Heart left ventricle (tissue), 16 donors: ENCODE data around the gene B3GNT3. TPM values are rescaled to one million over a fixed set of nuclear protein-coding genes. Genes with fewer than 3 reads are reported as not detected.
A peak's percentile ranks its signal among the peaks of the same experiment; 100 is the strongest.

ENCODE experiments used
- ATAC-seq, 4 donors: fragments of 200-7000 bp; cut with Tn5 transposase; one replicate each; pipeline ENCODE4 v1.9.1; 2020 to 2022; ENCODE audit warnings: moderate library complexity in 4 of 4, mild to moderate bottlenecking in 3 of 4, moderate number of reproducible peaks in 1 of 4
- DNase-seq, 5 donors: peaks; one replicate each; pipeline ENCODE4 v3.0.0-alpha.2; 2020
- H3K27ac ChIP-seq, 12 donors: fragments of 200-600 bp; sonication (generic) in 4 of 12; one replicate each; pipeline versions ENCODE4 v1.5.0 to v1.8.0; 2016 to 2022; ENCODE audit warnings: mild to moderate bottlenecking in 2 of 12
- H3K27me3 ChIP-seq, 9 donors: fragments of 200-600 bp; sonication (generic) in 2 of 9; one replicate each; pipeline versions ENCODE4 v1.5.1 to v1.8.0; 2016 to 2022; ENCODE audit warnings: mild to moderate bottlenecking in 3 of 9
- H3K36me3 ChIP-seq, 9 donors: fragments of 200-600 bp; sonication (generic) in 2 of 9; one replicate each; pipeline versions ENCODE4 v1.5.0 to v1.8.0; 2018 to 2022; ENCODE audit warnings: mild to moderate bottlenecking in 2 of 9
- H3K4me1 ChIP-seq, 12 donors: fragments of 200-600 bp; sonication (generic) in 4 of 12; one replicate each; pipeline versions ENCODE4 v1.5.0 to v1.8.0; 2016 to 2022; ENCODE audit warnings: mild to moderate bottlenecking in 3 of 12
- H3K4me3 ChIP-seq, 12 donors: fragments of 200-600 bp; sonication (generic) in 4 of 12; one replicate each; pipeline versions ENCODE4 v1.5.0 to v1.8.0; 2017 to 2022; ENCODE audit warnings: mild to moderate bottlenecking in 9 of 12, moderate library complexity in 4 of 12
- H3K9me3 ChIP-seq, 12 donors: fragments of 200-600 bp; sonication (generic) in 4 of 12; one replicate each; pipeline versions ENCODE4 v1.5.0 to v1.8.0; 2016 to 2022; ENCODE audit warnings: mild to moderate bottlenecking in 1 of 12
- CTCF ChIP-seq, 12 donors: fragments of 200-600 bp; sonication (generic) in 4 of 12; IDR thresholded peaks; one replicate each; pipeline versions ENCODE4 v1.5.0 to v1.8.0; 2018 to 2022; ENCODE audit warnings: antibody characterized with exemption in 12 of 12, mild to moderate bottlenecking in 5 of 12
- POLR2A ChIP-seq, 2 donors: fragments of 450-650 bp; IDR thresholded peaks; one replicate each; pipeline ENCODE4 v1.6.1; 2017; ENCODE audit warnings: antibody characterized with exemption in 2 of 2, mild to moderate bottlenecking in 2 of 2, moderate library complexity in 2 of 2
- WGBS, 4 donors: extraction: QIAGEN DNeasy Blood & Tissue Kit in 2 of 4; methylation state at CpG; one replicate each; pipeline versions ENCODE4 v1.1.5 to v1.1.7; 2013 to 2018; 5-methylcytosine and 5-hydroxymethylcytosine counted together
- intact Hi-C, 10 donors: fragments of 100-400 bp; cut with DNase I; formaldehyde crosslinking; loops; one replicate each; pipeline versions ENCODE4 v1.11.1 to v1.14.2; 2022
- polyA plus RNA-seq, 2 donors: library from polyadenylated mRNA; stranded (reverse); fragments of 200-250 nt; gene quantifications; one replicate each; pipeline ENCODE4 v1.2.3, GENCODE V29; 2013
- total RNA-seq, 9 donors: library from RNA; depleted of rRNA in 2 of 9; stranded (reverse); fragments of >200 nt in 2 of 9; fragmentation: NEBNext Ultra II Directional in 3 of 9; extraction: Animal tissue kit (Norgen Biotek cat#: 25700) in 3 of 9; gene quantifications; one replicate each; pipeline versions ENCODE4 v1.1.0 to v1.2.4, GENCODE V29; 2016 to 2023
- donor health status: ischemic (EF 13 %, LVEDD 7.1; RV severe dilation, severe dysfunction).
- donor health status: healthy with polysubstance abuse.
- donor health status: DM: no; HTN: yes; CAD: no.
- donor health status: DM: no; HTN: no; CAD: no.
- donor health status: ischemic (EF 25% LVEDD 6.9; RV normal size, moderate dysfunction).
- donor health status: ischemic (EF 25% LVEDD 5.7; RV mildly dilated, moderate dysfunction).
- donor health status: healthy.
- donor health status: DM: yes; HTN: yes; CAD: no.
- donor health status: ischemic (EF 35%, LVEDD 5.7; RV mildly dilated, moderate dysfunction).
- donor health status: nonischemic (EF 11% LVEDD 7.7; RV severe dilation, severe dysfunction).
- donor health status: DM: yes; HTN: yes; CAD: no.
- donor health status: PGD.
- donor health status: ischemic (EF 29% LVEDD 5.4; RV normal size, mild dysfunction).
- donor health status: nonischemic (EF 23%, LVEDD 6.1; RV moderate dilation, normal function).

B3GNT3 gene
- total and polyA plus RNA-seq, 11 donors: not detected

DNA sequence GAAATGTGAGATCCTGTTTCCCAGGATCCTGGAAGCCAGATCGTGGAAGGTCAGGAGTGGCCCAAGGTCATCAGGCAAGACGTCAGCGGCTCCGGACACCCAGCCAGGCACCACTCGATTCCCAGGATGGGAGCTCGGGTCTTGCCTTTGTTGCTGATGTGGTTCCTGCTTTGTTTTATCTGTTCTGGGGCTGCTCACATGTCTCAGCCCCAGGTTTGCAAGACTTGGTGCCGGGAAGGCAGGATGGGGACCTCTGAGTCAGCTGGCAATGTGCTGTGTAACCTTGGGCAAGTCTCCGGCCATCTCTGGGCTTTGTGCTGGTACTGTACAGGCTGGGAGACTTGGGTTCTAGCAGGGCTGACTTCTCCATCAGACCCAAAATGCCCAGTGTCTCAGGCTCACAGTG is 45.0 kb upstream of the B3GNT3 start:
- WGBS, 4 donors: 13 to 26% (median 17%) methylated on average over 6 to 8 of the region's 8 CpGs
- no peak for ATAC-seq
- peak in 1 of 5 donors; percentile 34 for DNase-seq
- peak overlapping the region in 1 of 12 donors; percentile 54 for H3K4me3 ChIP-seq
- TF ChIP-seq POLR2A (IDR thresholded peaks at IDR 0.05): no peak
- no peak for TF ChIP-seq CTCF (IDR thresholded peaks at IDR 0.05)
- H3K4me1 ChIP-seq: peaks cover 0 to 49% (median 5%) of the 10 kb centered on the region in 12 donors
- H3K9me3 ChIP-seq: no peaks in the 10 kb centered on the region
- intact Hi-C loops: no loop called here
- no peaks in the 10 kb centered on the region for H3K36me3 ChIP-seq
- peak overlapping the region in 1 of 12 donors; percentile 68 for H3K27ac ChIP-seq
- H3K27me3 ChIP-seq: no peaks in the 10 kb centered on the region

GRCh38 chr19:17751103-17751911 is 43.6 kb upstream of the B3GNT3 start, which contains the start of gene FCHO1:
Gene FCHO1, plus strand, starts transcription at chr19:17751477. Its CDS starts 3,688 bp downstream, at chr19:17755165.
- 55 to 86% (median 59%) methylated on average over 14 to 28 of the region's 28 CpGs for WGBS, 4 donors
- H3K4me3 ChIP-seq: peak within 1 kb of the TSS in 4 of 12 donors; percentile 6 to 54 (median 26)
- no peak for TF ChIP-seq CTCF (IDR thresholded peaks at IDR 0.05)
- TF ChIP-seq POLR2A (IDR thresholded peaks at IDR 0.05): no peak
- intact Hi-C loops: no loop called here
- H3K27ac ChIP-seq: peak within 1 kb of the TSS in 1 of 12 donors; percentile 68
- peaks cover 0 to 62% (median 5%) of the 10 kb centered on the region in 12 donors for H3K4me1 ChIP-seq
- no peaks in the 10 kb centered on the region for H3K9me3 ChIP-seq
- peak in 1 of 4 donors; percentile 10 for ATAC-seq
- DNase-seq: peak in 4 of 5 donors; percentile 36 to 77 (median 55)
- no peaks in the 10 kb centered on the region for H3K36me3 ChIP-seq
- H3K27me3 ChIP-seq: no peaks in the 10 kb centered on the region

DNA sequence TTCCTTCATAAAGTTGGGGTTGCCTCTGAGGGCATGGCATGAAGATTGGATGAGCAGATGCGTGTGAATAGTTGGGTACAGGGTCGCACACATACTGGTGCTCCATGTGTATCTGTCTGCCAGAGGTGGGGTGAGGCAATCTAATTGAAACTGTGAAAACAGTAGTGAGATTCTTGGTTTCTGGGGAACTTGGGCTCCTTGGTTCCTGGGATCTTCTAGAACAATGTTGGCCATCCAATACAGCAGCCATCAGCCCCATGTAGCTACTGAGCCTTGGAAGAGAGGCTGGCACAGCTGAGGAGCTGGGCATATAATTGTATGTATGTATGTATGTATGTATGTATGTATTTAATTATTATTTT is 43.0 kb upstream of the B3GNT3 start:
- Histone ChIP-seq H3K27ac (peak overlapping the region in 1 of 12 donors; percentile 68), H3K4me1 (peaks cover 0 to 61% (median 5%) of the 10 kb centered on the region in 12 donors), H3K36me3 (no peaks in the 10 kb centered on the region), H3K4me3 (peak overlapping the region in 2 of 12 donors; percentile 37 to 54), H3K27me3 (no peaks in the 10 kb centered on the region), H3K9me3 (no peaks in the 10 kb centered on the region)
- whole genome bisulfite sequencing, 4 donors: 73 to 83% (median 80%) methylated on average over 2 of the region's 2 CpGs
- intact Hi-C loops: no loop called here
- ATAC-seq: no peak
- no peak for DNase-seq
- TF ChIP-seq CTCF (IDR thresholded peaks at IDR 0.05) (no peak), POLR2A (IDR thresholded peaks at IDR 0.05) (no peak)

- DNase-seq (peak in 1 of 5 donors; percentile 40), ATAC-seq (no peak)
- Histone ChIP-seq H3K36me3 (no peaks in the 10 kb centered on the region), H3K4me1 (peaks cover 0 to 53% (median 0%) of the 10 kb centered on the region in 12 donors), H3K9me3 (no peaks in the 10 kb centered on the region), H3K4me3 (no peak overlapping the region), H3K27me3 (no peaks in the 10 kb centered on the region), H3K27ac (no peak overlapping the region)
- intact Hi-C loops: no loop called here
- TF ChIP-seq CTCF (IDR thresholded peaks at IDR 0.05): no peak
- TF ChIP-seq POLR2A (IDR thresholded peaks at IDR 0.05): no peak
- 84 to 91% (median 88%) methylated on average over 7 of the region's 7 CpGs for WGBS, 4 donors
These were observed 41.9 kb upstream of the B3GNT3 start for GRCh38 chr19:17752865-17753639.
